H1 (cell line): ENCODE results near the gene ZDHHC20. TPM values are rescaled to one million over a fixed set of nuclear protein-coding genes. Genes with fewer than 3 reads are reported as not detected.

Experiments used
- CTCF ChIA-PET: fragments of 300-600 bp; sonication (Branson Sonifier 250); formaldehyde crosslinking; loops from one replicate; lab custom pipeline; 2021; ENCODE audit not compliant: partially characterized antibody; lab: Charles Lee
- POLR2A ChIA-PET: fragments of 300-600 bp; sonication (Branson Sonifier 250); formaldehyde crosslinking; loops from one replicate; lab custom pipeline; 2021; ENCODE audit warnings: inconsistent platforms; ENCODE audit not compliant: partially characterized antibody; lab: Charles Lee
- DNase-seq, 2 experiments: peaks; one replicate each; pipeline versions ENCODE4 v3.0.0 to v3.0.0-alpha.2; 2010 to 2022; ENCODE audit warnings: low spot score in 2 of 2, low read depth in 1 of 2, mixed read lengths in 1 of 2
- FAIRE-seq: peaks from 2 replicates; lab custom pipeline; 2011; peaks lifted over from hg19 to GRCh38; lab: Jason Lieb, UNC
- H2AFZ ChIP-seq: 2 replicates; pipeline ENCODE4 v1.8.1; 2012; ENCODE audit warnings: low read length, inconsistent platforms
- H2AK5ac ChIP-seq: 2 replicates; pipeline ENCODE4 v1.6.1; 2013; ENCODE audit warnings: low read depth, low read length
- H2BK120ac ChIP-seq: replicated peaks from 2 replicates; pipeline ENCODE3; 2013; ENCODE audit warnings: low read depth, low read length, inconsistent platforms
- H2BK12ac ChIP-seq: 2 replicates; pipeline ENCODE4 v1.6.1; 2013; ENCODE audit warnings: low read depth, low read length
- H2BK15ac ChIP-seq: 2 replicates; pipeline ENCODE4 v1.6.1; 2013; ENCODE audit warnings: low read length
- H2BK20ac ChIP-seq: 2 replicates; pipeline ENCODE4 v1.6.1; 2013; ENCODE audit warnings: low read length
- H2BK5ac ChIP-seq: 2 replicates; pipeline ENCODE4 v1.6.1; 2013; ENCODE audit warnings: low read depth, low read length
- H3K14ac ChIP-seq: 2 replicates; pipeline ENCODE4 v1.6.1; 2013; ENCODE audit warnings: inconsistent platforms; ENCODE audit not compliant: insufficient read length
- H3K18ac ChIP-seq: 2 replicates; pipeline ENCODE4 v1.6.1; 2013; ENCODE audit warnings: low read length; ENCODE audit errors: extremely low read depth
- H3K23ac ChIP-seq: 2 replicates; pipeline ENCODE4 v1.6.1; 2013; ENCODE audit warnings: inconsistent platforms; ENCODE audit not compliant: insufficient read length
- H3K23me2 ChIP-seq: 2 replicates; pipeline ENCODE4 v1.6.1; 2013; ENCODE audit warnings: low read depth, low read length
- H3K27ac ChIP-seq: 2 replicates; pipeline ENCODE4 v1.6.1; 2011; ENCODE audit warnings: low read depth, low read length, inconsistent platforms
- H3K27me3 ChIP-seq, 4 experiments: replicated peaks in 1 of 4; 1 replicate in 1 of 4; 2 replicates in 3 of 4; pipeline versions ENCODE4 v1.6.1 to v1.8.1; 2011 to 2013; ENCODE audit warnings: low read length in 3 of 4, mild to moderate bottlenecking in 3 of 4, inconsistent platforms in 2 of 4, mixed read lengths in 2 of 4, moderate library complexity in 1 of 4; ENCODE audit not compliant: control insufficient read depth in 3 of 4, insufficient read depth in 3 of 4; ENCODE audit errors: extremely low read depth in 1 of 4
- H3K36me3 ChIP-seq, 4 experiments: 2 replicates each; pipeline versions ENCODE4 v1.6.1 to v1.8.1; 2011 to 2013; ENCODE audit warnings: mild to moderate bottlenecking in 4 of 4, low read length in 3 of 4, moderate library complexity in 2 of 4, control low read depth in 1 of 4, inconsistent platforms in 1 of 4; ENCODE audit not compliant: insufficient read depth in 4 of 4, control insufficient read depth in 2 of 4
- H3K4ac ChIP-seq: replicated peaks from 2 replicates; pipeline ENCODE3; 2013; ENCODE audit warnings: low read length, low read depth, mixed read lengths, inconsistent platforms; ENCODE audit not compliant: insufficient read length
- H3K4me1 ChIP-seq, 4 experiments: replicated peaks in 1 of 4; 1 replicate in 1 of 4; 2 replicates in 3 of 4; pipeline versions ENCODE4 v1.6.1 to v1.8.1; 2011 to 2013; ENCODE audit warnings: low read length in 3 of 4, inconsistent platforms in 2 of 4, mixed read lengths in 1 of 4; ENCODE audit not compliant: insufficient read depth in 4 of 4, control insufficient read depth in 3 of 4
- H3K4me2 ChIP-seq, 2 experiments: 2 replicates each; pipeline versions ENCODE4 v1.6.1 to v1.8.1; 2011 to 2013; ENCODE audit warnings: low read depth in 2 of 2, low read length in 2 of 2, control low read depth in 1 of 2, inconsistent platforms in 1 of 2, mild to moderate bottlenecking in 1 of 2; ENCODE audit not compliant: insufficient read depth in 1 of 2
- H3K4me3 ChIP-seq, 4 experiments: fragments of 200-600, 300-600 bp in 1 of 4; sonication (generic), shearing (Covaris generic), sonication (Bioruptor Twin) in 1 of 4; 2 replicates each; pipeline versions ENCODE4 v1.5.1 to v1.8.1; 2011 to 2016; ENCODE audit warnings: low read length in 4 of 4, low read depth in 3 of 4, control low read depth in 2 of 4, inconsistent platforms in 2 of 4, mild to moderate bottlenecking in 2 of 4, mixed read lengths in 1 of 4, moderate library complexity in 1 of 4; ENCODE audit not compliant: insufficient read depth in 2 of 4; ENCODE audit errors: extremely low read depth in 1 of 4
- H3K56ac ChIP-seq: replicated peaks from 2 replicates; pipeline ENCODE3; 2013; ENCODE audit warnings: low read depth, mild to moderate bottlenecking, mixed read lengths, low read length, inconsistent platforms; ENCODE audit not compliant: insufficient read length
- H3K79me1 ChIP-seq: 2 replicates; pipeline ENCODE4 v1.6.1; 2013; ENCODE audit warnings: low read depth, low read length, control low read depth
- H3K79me2 ChIP-seq, 2 experiments: 2 replicates each; pipeline versions ENCODE4 v1.6.1 to v1.8.1; 2012 to 2013; ENCODE audit warnings: low read length in 2 of 2, mild to moderate bottlenecking in 2 of 2, inconsistent platforms in 1 of 2; ENCODE audit not compliant: insufficient read depth in 2 of 2, control insufficient read depth in 1 of 2
- H3K9ac ChIP-seq, 4 experiments: replicated peaks in 1 of 4; 1 replicate in 1 of 4; 2 replicates in 3 of 4; pipeline versions ENCODE4 v1.6.1 to v1.8.1; 2011 to 2013; ENCODE audit warnings: low read depth in 3 of 4, low read length in 3 of 4, control low read depth in 2 of 4, mild to moderate bottlenecking in 2 of 4, moderate library complexity in 2 of 4, inconsistent platforms in 1 of 4; ENCODE audit errors: extremely low read depth in 1 of 4
- H3K9me3 ChIP-seq, 2 experiments: 2 replicates each; pipeline versions ENCODE4 v1.6.1 to v1.8.1; 2012 to 2013; ENCODE audit warnings: mild to moderate bottlenecking in 2 of 2, moderate library complexity in 2 of 2, control low read depth in 1 of 2, inconsistent platforms in 1 of 2, low read depth in 1 of 2, low read length in 1 of 2, mixed read lengths in 1 of 2; ENCODE audit not compliant: insufficient read depth in 2 of 2
- H4K20me1 ChIP-seq, 2 experiments: replicated peaks in 1 of 2; 2 replicates each; pipeline versions ENCODE3 to v1.8.1; 2011 to 2013; ENCODE audit warnings: inconsistent platforms in 2 of 2, low read length in 2 of 2, mild to moderate bottlenecking in 1 of 2; ENCODE audit not compliant: insufficient read depth in 2 of 2, control insufficient read depth in 1 of 2
- H4K5ac ChIP-seq: 2 replicates; pipeline ENCODE4 v1.6.1; 2013; ENCODE audit warnings: low read length, low read depth, mixed read lengths, inconsistent platforms; ENCODE audit not compliant: insufficient read length
- H4K8ac ChIP-seq: 2 replicates; pipeline ENCODE4 v1.8.0; 2013; ENCODE audit warnings: mild to moderate bottlenecking, moderate library complexity, low read length, inconsistent platforms; ENCODE audit not compliant: insufficient read depth; ENCODE audit errors: extremely low read depth
- H4K91ac ChIP-seq: replicated peaks from 2 replicates; pipeline ENCODE3; 2013; ENCODE audit warnings: low read length, mixed read lengths, inconsistent platforms; ENCODE audit not compliant: insufficient read length
- CHD1 ChIP-seq: IDR thresholded peaks from 2 replicates; pipeline ENCODE4 v1.6.1; 2012; ENCODE audit warnings: low read depth, low read length, improper control_type of control experiment
- GABPA ChIP-seq: IDR thresholded peaks from 2 replicates; pipeline ENCODE4 v1.6.1; 2011; ENCODE audit warnings: mild to moderate bottlenecking, low read length, moderate library complexity, borderline replicate concordance; ENCODE audit not compliant: insufficient read depth
- HDAC6 ChIP-seq: IDR thresholded peaks from one replicate; pipeline ENCODE4 v1.7.1; 2012; ENCODE audit warnings: low read depth, mild to moderate bottlenecking, inconsistent platforms, low read length, moderate library complexity
- KDM4A ChIP-seq: IDR thresholded peaks from one replicate; pipeline ENCODE4 v1.7.1; 2012; ENCODE audit warnings: low read depth, mild to moderate bottlenecking, moderate library complexity, low read length, inconsistent platforms; ENCODE audit not compliant: severe bottlenecking
- SP2 ChIP-seq: IDR thresholded peaks from 2 replicates; pipeline ENCODE4 v1.6.1; 2012; ENCODE audit warnings: mild to moderate bottlenecking, low read length, inconsistent platforms
- SRF ChIP-seq: IDR thresholded peaks from 2 replicates; pipeline ENCODE4 v1.6.1; 2011; ENCODE audit warnings: mild to moderate bottlenecking, low read depth, low read length, moderate library complexity
- SUZ12 ChIP-seq: fragments of 200-600 bp; sonication (generic); IDR thresholded peaks from 2 replicates; pipeline ENCODE4 v1.6.1; 2012; ENCODE audit warnings: mild to moderate bottlenecking, inconsistent platforms, low read length, moderate library complexity, mixed read lengths
- TAF1 ChIP-seq: IDR thresholded peaks from 2 replicates; pipeline ENCODE4 v1.6.1; 2011; ENCODE audit warnings: mild to moderate bottlenecking, low read depth, low read length
- TEAD4 ChIP-seq: IDR thresholded peaks from 2 replicates; pipeline ENCODE4 v1.6.1; 2012; ENCODE audit warnings: low read depth, low read length, inconsistent platforms, mixed read lengths
- YY1 ChIP-seq: IDR thresholded peaks from 2 replicates; pipeline ENCODE4 v1.6.1; 2011; ENCODE audit warnings: low read depth, mild to moderate bottlenecking, low read length
- ZNF274 ChIP-seq: IDR thresholded peaks from 2 replicates; pipeline ENCODE4 v1.7.0; 2012; ENCODE audit warnings: low read length, borderline replicate concordance; ENCODE audit errors: extremely low read depth
- WGBS, 2 experiments: shearing (Covaris generic) in 1 of 2; methylation state at CpG; one replicate each; pipeline versions ENCODE4 v1.1.6 to v1.1.7; 2013 to 2015; ENCODE audit warnings: low lambda C conversion rate in 2 of 2, mixed read lengths in 2 of 2, inconsistent platforms in 1 of 2, low coverage in 1 of 2, missing lambda C conversion rate in 1 of 2; ENCODE audit not compliant: insufficient replicate concordance in 2 of 2, insufficient coverage in 1 of 2, insufficient read length in 1 of 2; ENCODE audit errors: extremely low coverage in 1 of 2, missing lambda C conversion rate in 1 of 2; 5-methylcytosine and 5-hydroxymethylcytosine counted together
- polyA plus RNA-seq, 7 experiments: library from polyadenylated mRNA; depleted of rRNA in 3 of 7; stranded (reverse) in 5 of 7; unstranded in 2 of 7; fragments of >200 nt in 5 of 7; fragments of 200-250 nt in 2 of 7; gene quantifications; 1 replicate in 5 of 7; 2 replicates in 1 of 7; 4 replicates in 1 of 7; pipeline versions ENCODE4 v1.2.1 to v1.2.3, GENCODE V29; 2011 to 2013; ENCODE audit warnings: missing spikeins in 2 of 7, mixed read lengths in 2 of 7
- total RNA-seq: library from RNA; stranded (reverse); fragmentation: NEBNext Ultra II Directional; extraction: Animal tissue kit (Norgen Biotek cat#: 25700); gene quantifications from 2 replicates; pipeline ENCODE4 v1.2.1, GENCODE V29; 2021
- TF ChIP-seq, protein P1 (sequence below): IDR thresholded peaks from 2 replicates; pipeline ENCODE4 v1.6.1; 2011; ENCODE audit warnings: low read depth, mild to moderate bottlenecking, low read length; ENCODE audit not compliant: insufficient read depth

ZDHHC20 gene
- total and polyA plus RNA-seq, 2 of the 8 experiments (the other 6 are each of a cell fraction or from before 2014, with no cell fraction given): 16.4 to 89.0 TPM

- Histone ChIP-seq H3K4me3 (no peak overlapping the region), H3K18ac (no peak overlapping the region), H3K27ac (no peak overlapping the region), H3K4me1 (no peaks in the 10 kb centered on the region), H4K91ac (no peak overlapping the region), H3K4ac (no peak overlapping the region), H4K8ac (no peak overlapping the region), H3K23me2 (no peaks in the 10 kb centered on the region), H4K5ac (no peak overlapping the region), H3K56ac (no peak overlapping the region), H3K4me2 (no peak overlapping the region), H2BK12ac (no peak overlapping the region), H3K9ac (no peak overlapping the region), H2BK120ac (no peak overlapping the region), H2BK20ac (no peak overlapping the region), H3K9me3 (no peaks in the 10 kb centered on the region), H3K79me1 (no peaks in the 10 kb centered on the region), H3K14ac (no peak overlapping the region), H2BK5ac (no peak overlapping the region), H3K36me3 (peaks cover 0 to 46% (median 10%) of the 10 kb centered on the region in 4 experiments; a peak in 4 of 8 replicates), H2AFZ (no peak overlapping the region), H2BK15ac (no peak overlapping the region), H3K27me3 (no peaks in the 10 kb centered on the region), H3K79me2 (no peaks in the 10 kb centered on the region), H2AK5ac (no peak overlapping the region), H4K20me1 (no peaks in the 10 kb centered on the region), H3K23ac (no peak overlapping the region)
- POLR2A ChIA-PET: interaction anchor here (1.1 to 1.5 kb wide), 2 partner anchors 9 to 21 kb away, joined by 3 to 4 read pairs; no protein-coding TSS in a partner anchor
- 83% methylated on average over 2 of the region's 2 CpGs; no CpG with 5 or more reads in 1 of the 2 experiments for WGBS, 2 experiments
- FAIRE-seq (no peak), DNase-seq (no peak)
- CTCF ChIA-PET: interaction anchor here (1.0 to 1.4 kb wide), 3 partner anchors 69 to 92 kb away, joined by 3 to 5 read pairs (median 5); no protein-coding TSS in a partner anchor
- TF ChIP-seq ZNF274 (no peak), GABPA (no peak), TAF1 (no peak), HDAC6 (no peak), CHD1 (no peak), SRF (no peak), SP2 (no peak), YY1 (no peak), SUZ12 (no peak), TEAD4 (no peak), KDM4A (no peak)
- TF ChIP-seq, protein P1, sequence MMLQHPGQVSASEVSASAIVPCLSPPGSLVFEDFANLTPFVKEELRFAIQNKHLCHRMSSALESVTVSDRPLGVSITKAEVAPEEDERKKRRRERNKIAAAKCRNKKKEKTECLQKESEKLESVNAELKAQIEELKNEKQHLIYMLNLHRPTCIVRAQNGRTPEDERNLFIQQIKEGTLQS: no peak
These were observed 70.0 kb downstream of the ZDHHC20 start for GRCh38 chr13:21389124-21389523.
